HL-60 (cell line): Measurements from ENCODE around the gene ZSCAN25.

Experiments
- DNase-seq, 2 experiments: peaks; one replicate each; pipeline ENCODE4 v3.0.0-alpha.2; 2010 to 2020; ENCODE audit warnings: low read depth in 1 of 2, low spot score in 1 of 2
- H3K27ac ChIP-seq: fragments of 250-450 bp; sonication (Bioruptor Pico); replicated peaks from 2 replicates; pipeline ENCODE4 v1.5.1; 2020; ENCODE audit warnings: mild to moderate bottlenecking, moderate library complexity
- H3K27me3 ChIP-seq: fragments of 250-450 bp; sonication (Bioruptor Pico); 2 replicates; pipeline ENCODE4 v1.5.1; 2021; ENCODE audit warnings: mild to moderate bottlenecking, moderate library complexity; ENCODE audit not compliant: insufficient read depth, poor library complexity, severe bottlenecking
- H3K4me3 ChIP-seq: replicated peaks from 2 replicates; pipeline ENCODE4 v1.5.1; 2011; ENCODE audit warnings: mild to moderate bottlenecking, control low read depth, low read length; ENCODE audit not compliant: insufficient read depth
- GABPA ChIP-seq: IDR thresholded peaks from 2 replicates; pipeline ENCODE4 v1.6.1; 2012; ENCODE audit warnings: low read depth
- POLR2AphosphoS5 ChIP-seq: IDR thresholded peaks from 2 replicates; pipeline ENCODE4 v1.6.1; 2012; ENCODE audit warnings: low read depth
- SPI1 ChIP-seq: IDR thresholded peaks from 2 replicates; pipeline ENCODE4 v1.6.1; 2012; ENCODE audit warnings: low read depth, mild to moderate bottlenecking, borderline replicate concordance
- TF ChIP-seq, protein P1 (sequence below): IDR thresholded peaks from one replicate; pipeline ENCODE4 v1.5.1; 2011; ENCODE audit warnings: low read length, control low read depth, inconsistent platforms; ENCODE audit not compliant: insufficient read depth
- TF ChIP-seq, protein P2 (sequence below): IDR thresholded peaks from 2 replicates; pipeline ENCODE4 v1.6.1; 2012; ENCODE audit warnings: low read depth; ENCODE audit not compliant: insufficient replicate concordance

ZSCAN25 gene

DNA sequence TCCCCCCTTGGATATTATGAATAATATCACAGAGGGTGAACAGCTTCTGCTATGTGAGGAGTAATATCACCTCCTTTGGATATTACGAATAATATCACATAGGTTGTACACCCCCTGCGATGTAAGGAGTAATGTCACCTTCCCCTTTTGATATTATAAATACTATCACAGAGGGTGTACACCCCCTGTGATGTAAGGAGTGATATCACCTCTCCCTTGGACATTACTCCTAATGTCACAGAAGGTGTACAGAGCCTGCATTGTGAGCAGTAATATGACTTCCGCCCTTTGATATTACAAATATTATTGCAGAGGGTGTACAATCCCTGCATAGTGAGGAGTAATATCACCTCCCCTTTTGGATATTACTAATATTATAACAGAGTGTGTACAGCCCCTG lies 27.9 kb upstream of the ZSCAN25 start:
- no peak for DNase-seq
- Histone ChIP-seq H3K4me3 (no peak overlapping the region), H3K27me3 (no peaks in the 10 kb centered on the region), H3K27ac (no peak overlapping the region)
- TF ChIP-seq, protein P1, sequence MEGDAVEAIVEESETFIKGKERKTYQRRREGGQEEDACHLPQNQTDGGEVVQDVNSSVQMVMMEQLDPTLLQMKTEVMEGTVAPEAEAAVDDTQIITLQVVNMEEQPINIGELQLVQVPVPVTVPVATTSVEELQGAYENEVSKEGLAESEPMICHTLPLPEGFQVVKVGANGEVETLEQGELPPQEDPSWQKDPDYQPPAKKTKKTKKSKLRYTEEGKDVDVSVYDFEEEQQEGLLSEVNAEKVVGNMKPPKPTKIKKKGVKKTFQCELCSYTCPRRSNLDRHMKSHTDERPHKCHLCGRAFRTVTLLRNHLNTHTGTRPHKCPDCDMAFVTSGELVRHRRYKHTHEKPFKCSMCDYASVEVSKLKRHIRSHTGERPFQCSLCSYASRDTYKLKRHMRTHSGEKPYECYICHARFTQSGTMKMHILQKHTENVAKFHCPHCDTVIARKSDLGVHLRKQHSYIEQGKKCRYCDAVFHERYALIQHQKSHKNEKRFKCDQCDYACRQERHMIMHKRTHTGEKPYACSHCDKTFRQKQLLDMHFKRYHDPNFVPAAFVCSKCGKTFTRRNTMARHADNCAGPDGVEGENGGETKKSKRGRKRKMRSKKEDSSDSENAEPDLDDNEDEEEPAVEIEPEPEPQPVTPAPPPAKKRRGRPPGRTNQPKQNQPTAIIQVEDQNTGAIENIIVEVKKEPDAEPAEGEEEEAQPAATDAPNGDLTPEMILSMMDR: no peak
- TF ChIP-seq POLR2AphosphoS5 (no peak), SPI1 (no peak), GABPA (no peak)
- TF ChIP-seq, protein P2, sequence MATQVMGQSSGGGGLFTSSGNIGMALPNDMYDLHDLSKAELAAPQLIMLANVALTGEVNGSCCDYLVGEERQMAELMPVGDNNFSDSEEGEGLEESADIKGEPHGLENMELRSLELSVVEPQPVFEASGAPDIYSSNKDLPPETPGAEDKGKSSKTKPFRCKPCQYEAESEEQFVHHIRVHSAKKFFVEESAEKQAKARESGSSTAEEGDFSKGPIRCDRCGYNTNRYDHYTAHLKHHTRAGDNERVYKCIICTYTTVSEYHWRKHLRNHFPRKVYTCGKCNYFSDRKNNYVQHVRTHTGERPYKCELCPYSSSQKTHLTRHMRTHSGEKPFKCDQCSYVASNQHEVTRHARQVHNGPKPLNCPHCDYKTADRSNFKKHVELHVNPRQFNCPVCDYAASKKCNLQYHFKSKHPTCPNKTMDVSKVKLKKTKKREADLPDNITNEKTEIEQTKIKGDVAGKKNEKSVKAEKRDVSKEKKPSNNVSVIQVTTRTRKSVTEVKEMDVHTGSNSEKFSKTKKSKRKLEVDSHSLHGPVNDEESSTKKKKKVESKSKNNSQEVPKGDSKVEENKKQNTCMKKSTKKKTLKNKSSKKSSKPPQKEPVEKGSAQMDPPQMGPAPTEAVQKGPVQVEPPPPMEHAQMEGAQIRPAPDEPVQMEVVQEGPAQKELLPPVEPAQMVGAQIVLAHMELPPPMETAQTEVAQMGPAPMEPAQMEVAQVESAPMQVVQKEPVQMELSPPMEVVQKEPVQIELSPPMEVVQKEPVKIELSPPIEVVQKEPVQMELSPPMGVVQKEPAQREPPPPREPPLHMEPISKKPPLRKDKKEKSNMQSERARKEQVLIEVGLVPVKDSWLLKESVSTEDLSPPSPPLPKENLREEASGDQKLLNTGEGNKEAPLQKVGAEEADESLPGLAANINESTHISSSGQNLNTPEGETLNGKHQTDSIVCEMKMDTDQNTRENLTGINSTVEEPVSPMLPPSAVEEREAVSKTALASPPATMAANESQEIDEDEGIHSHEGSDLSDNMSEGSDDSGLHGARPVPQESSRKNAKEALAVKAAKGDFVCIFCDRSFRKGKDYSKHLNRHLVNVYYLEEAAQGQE: no peak

GRCh38 chr7:99594948-99595745 lies 21.6 kb upstream of the ZSCAN25 start:
- DNase-seq: no peak
- Histone ChIP-seq H3K27ac (no peak overlapping the region), H3K27me3 (no peaks in the 10 kb centered on the region), H3K4me3 (no peak overlapping the region)
- TF ChIP-seq, protein P1: no peak
- TF ChIP-seq, protein P2: no peak
- TF ChIP-seq GABPA: no peak
- TF ChIP-seq POLR2AphosphoS5: no peak
- TF ChIP-seq SPI1: no peak

GRCh38 chr7:99596408-99596955 lies 20.3 kb upstream of the ZSCAN25 start:
- TF ChIP-seq, protein P2: no peak
- TF ChIP-seq, protein P1: no peak
- TF ChIP-seq GABPA: no peak
- no peak for TF ChIP-seq POLR2AphosphoS5
- TF ChIP-seq SPI1: no peak
- no peaks in the 10 kb centered on the region for H3K27me3 ChIP-seq
- no peak overlapping the region for H3K27ac ChIP-seq
- no peak overlapping the region for H3K4me3 ChIP-seq
- no peak for DNase-seq
